OCI-LY1 (cell line): ENCODE measurements around the gene EVA1A.

Experiments used
- H2AFZ ChIP-seq: fragments of 200-600 bp; sonication (generic), shearing (Covaris generic); 2 replicates; pipeline ENCODE4 v1.6.0; 2014; ENCODE audit warnings: antibody characterized with exemption, mild to moderate bottlenecking, low read length
- H3F3A ChIP-seq: fragments of 200-600 bp; sonication (generic), shearing (Covaris generic); 2 replicates; pipeline ENCODE4 v1.6.0; 2014; ENCODE audit warnings: mild to moderate bottlenecking, antibody characterized with exemption, low read length, moderate library complexity; ENCODE audit not compliant: insufficient read depth
- H3K27ac ChIP-seq: fragments of 200-600 bp; sonication (generic); 2 replicates; pipeline ENCODE4 v1.5.1; 2014; ENCODE audit warnings: low read length, mixed run types, mild to moderate bottlenecking, low read depth; ENCODE audit not compliant: poor library complexity, severe bottlenecking
- H3K27me3 ChIP-seq: fragments of 200-600 bp; sonication (generic); 2 replicates; pipeline ENCODE4 v1.6.0; 2014; ENCODE audit warnings: antibody characterized with exemption, mild to moderate bottlenecking, low read length, moderate library complexity; ENCODE audit not compliant: insufficient read depth
- H3K36me3 ChIP-seq: fragments of 200-600 bp; sonication (generic); 2 replicates; pipeline ENCODE4 v1.6.1; 2014; ENCODE audit warnings: mild to moderate bottlenecking, antibody characterized with exemption, low read length, moderate library complexity, mixed read lengths; ENCODE audit not compliant: insufficient read depth
- H3K4me1 ChIP-seq: fragments of 200-600 bp; sonication (generic); 2 replicates; pipeline ENCODE4 v1.5.1; 2014; ENCODE audit warnings: mild to moderate bottlenecking, low read length, moderate library complexity; ENCODE audit not compliant: insufficient read depth, severe bottlenecking
- H3K4me2 ChIP-seq: fragments of 200-600 bp; sonication (generic), shearing (Covaris generic); 2 replicates; pipeline ENCODE4 v1.6.1; 2014; ENCODE audit warnings: low read length
- H3K4me3 ChIP-seq: fragments of 200-600 bp; sonication (generic); 2 replicates; pipeline ENCODE4 v1.5.1; 2014; ENCODE audit warnings: low read length, low read depth, mild to moderate bottlenecking, mixed read lengths; ENCODE audit not compliant: poor library complexity, severe bottlenecking
- H3K79me2 ChIP-seq: fragments of 200-600 bp; shearing (Covaris generic); 2 replicates; pipeline ENCODE4 v1.6.1; 2016; ENCODE audit warnings: mixed run types, low read length, mixed read lengths; ENCODE audit not compliant: insufficient read depth
- H3K9ac ChIP-seq: fragments of 200-600 bp; sonication (generic), shearing (Covaris generic); 2 replicates; pipeline ENCODE4 v1.6.1; 2014; ENCODE audit warnings: mild to moderate bottlenecking, low read length, mixed read lengths
- H3K9me2 ChIP-seq: fragments of 200-600 bp; sonication (generic), shearing (Covaris generic); 2 replicates; pipeline ENCODE4 v1.6.1; 2014; ENCODE audit warnings: low read depth, mild to moderate bottlenecking, low read length, mixed read lengths
- H3K9me3 ChIP-seq: fragments of 200-600 bp; shearing (Covaris generic); 2 replicates; pipeline ENCODE4 v1.6.1; 2014; ENCODE audit warnings: low read length, mixed read lengths
- H4K20me1 ChIP-seq: fragments of 200-600 bp; sonication (generic), shearing (Covaris generic); 2 replicates; pipeline ENCODE4 v1.6.0; 2016; ENCODE audit warnings: mild to moderate bottlenecking, low read length; ENCODE audit not compliant: insufficient read depth
- EZH2 ChIP-seq: fragments of 200-600 bp; sonication (generic), shearing (Covaris generic); IDR thresholded peaks from 2 replicates; pipeline ENCODE4 v1.8.0; 2017; ENCODE audit warnings: borderline replicate concordance, mixed run types, mild to moderate bottlenecking, antibody characterized with exemption, low read length, moderate library complexity, mixed read lengths
- TF ChIP-seq, protein P1 (sequence below): fragments of 200-600 bp; sonication (generic), shearing (Covaris generic); IDR thresholded peaks from 2 replicates; pipeline ENCODE4 v1.5.1; 2017; ENCODE audit warnings: mild to moderate bottlenecking, antibody characterized with exemption, low read length, moderate library complexity, mixed read lengths

Gene EVA1A

DNA sequence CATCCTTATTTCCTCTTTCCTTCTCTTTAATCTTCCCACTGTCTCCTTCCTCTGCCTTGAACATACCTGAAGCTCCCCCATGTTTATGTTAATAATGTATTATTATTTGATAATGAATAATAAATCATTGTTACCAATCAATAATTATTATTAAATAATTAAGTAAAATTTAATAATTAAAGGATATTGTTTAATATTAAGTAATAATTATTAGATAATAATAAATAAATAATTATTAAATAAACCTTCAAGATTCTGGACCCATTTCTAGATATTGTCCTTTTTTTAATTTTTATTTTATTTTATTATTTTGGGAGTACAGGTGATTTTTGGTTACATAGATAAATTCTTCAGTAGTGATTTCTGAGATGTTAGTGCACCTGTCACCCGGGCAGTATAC, 7.4 kb upstream of the EVA1A start:
- Histone ChIP-seq H2AFZ (no peak overlapping the region), H3K9ac (no peak overlapping the region), H3K27me3 (no peaks in the 10 kb centered on the region), H3K36me3 (no peaks in the 10 kb centered on the region), H3K9me3 (no peaks in the 10 kb centered on the region), H3K79me2 (no peaks in the 10 kb centered on the region), H3K4me1 (no peaks in the 10 kb centered on the region), H3K4me2 (no peak overlapping the region), H3K4me3 (no peak overlapping the region), H3K9me2 (no peaks in the 10 kb centered on the region), H4K20me1 (no peaks in the 10 kb centered on the region), H3F3A (no peaks in the 10 kb centered on the region), H3K27ac (no peak overlapping the region)
- TF ChIP-seq, protein P1, sequence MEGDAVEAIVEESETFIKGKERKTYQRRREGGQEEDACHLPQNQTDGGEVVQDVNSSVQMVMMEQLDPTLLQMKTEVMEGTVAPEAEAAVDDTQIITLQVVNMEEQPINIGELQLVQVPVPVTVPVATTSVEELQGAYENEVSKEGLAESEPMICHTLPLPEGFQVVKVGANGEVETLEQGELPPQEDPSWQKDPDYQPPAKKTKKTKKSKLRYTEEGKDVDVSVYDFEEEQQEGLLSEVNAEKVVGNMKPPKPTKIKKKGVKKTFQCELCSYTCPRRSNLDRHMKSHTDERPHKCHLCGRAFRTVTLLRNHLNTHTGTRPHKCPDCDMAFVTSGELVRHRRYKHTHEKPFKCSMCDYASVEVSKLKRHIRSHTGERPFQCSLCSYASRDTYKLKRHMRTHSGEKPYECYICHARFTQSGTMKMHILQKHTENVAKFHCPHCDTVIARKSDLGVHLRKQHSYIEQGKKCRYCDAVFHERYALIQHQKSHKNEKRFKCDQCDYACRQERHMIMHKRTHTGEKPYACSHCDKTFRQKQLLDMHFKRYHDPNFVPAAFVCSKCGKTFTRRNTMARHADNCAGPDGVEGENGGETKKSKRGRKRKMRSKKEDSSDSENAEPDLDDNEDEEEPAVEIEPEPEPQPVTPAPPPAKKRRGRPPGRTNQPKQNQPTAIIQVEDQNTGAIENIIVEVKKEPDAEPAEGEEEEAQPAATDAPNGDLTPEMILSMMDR: no peak
- TF ChIP-seq EZH2: no peak

DNA sequence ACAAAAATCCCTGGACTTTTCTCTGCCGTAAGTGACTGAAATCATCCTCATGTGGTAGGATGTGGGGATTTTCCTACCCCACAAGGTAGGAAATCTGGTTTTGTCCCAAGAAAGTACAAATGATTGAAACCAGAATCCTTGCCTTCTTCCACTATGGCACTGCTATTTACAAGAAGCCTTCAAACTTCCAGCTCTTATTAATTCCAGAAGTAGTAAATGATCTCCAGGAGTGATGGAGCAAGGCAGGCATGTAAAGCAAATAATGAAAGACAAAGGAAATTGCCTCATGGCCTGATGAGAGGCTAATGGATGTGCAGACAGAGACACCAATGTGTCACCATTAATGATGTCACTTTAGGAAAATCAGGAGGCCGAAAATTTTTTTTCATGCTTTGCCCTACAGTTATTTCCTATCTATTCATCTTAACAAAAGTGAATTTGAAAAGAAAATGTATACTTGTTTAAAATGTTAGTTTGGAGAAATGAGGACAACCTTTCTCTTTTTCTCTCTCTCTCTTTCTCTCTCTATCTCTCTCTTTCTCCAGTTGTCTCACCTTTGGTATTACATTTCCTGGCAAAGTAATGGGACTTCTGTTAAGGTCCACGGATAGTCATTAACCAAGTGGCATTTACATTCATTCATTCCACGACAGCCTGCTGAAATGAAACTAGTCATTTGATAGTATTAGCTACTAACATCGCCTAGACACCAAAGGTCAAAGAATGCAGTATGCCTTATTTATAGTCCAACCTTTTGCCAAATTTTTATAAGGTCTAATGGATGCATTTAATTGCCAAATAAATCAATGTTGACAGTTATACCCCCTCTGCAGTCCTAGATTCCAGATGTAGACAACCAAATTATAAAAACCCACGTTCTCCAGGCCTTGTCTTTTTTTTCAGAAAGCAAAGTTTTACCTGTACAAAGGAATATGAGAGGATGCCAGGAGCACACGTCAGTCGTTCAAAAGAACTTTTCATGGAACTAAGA, 5.0 kb upstream of the EVA1A start:
- Histone ChIP-seq H3K4me3 (no peak overlapping the region), H3K9me2 (no peaks in the 10 kb centered on the region), H3K4me1 (no peaks in the 10 kb centered on the region), H3K9ac (no peak overlapping the region), H3K27ac (no peak overlapping the region), H3K36me3 (no peaks in the 10 kb centered on the region), H3K27me3 (no peaks in the 10 kb centered on the region), H2AFZ (no peak overlapping the region), H3K4me2 (no peak overlapping the region), H3K9me3 (no peaks in the 10 kb centered on the region), H4K20me1 (no peaks in the 10 kb centered on the region), H3F3A (no peaks in the 10 kb centered on the region), H3K79me2 (no peaks in the 10 kb centered on the region)
- TF ChIP-seq EZH2: no peak
- TF ChIP-seq, protein P1: no peak

DNA sequence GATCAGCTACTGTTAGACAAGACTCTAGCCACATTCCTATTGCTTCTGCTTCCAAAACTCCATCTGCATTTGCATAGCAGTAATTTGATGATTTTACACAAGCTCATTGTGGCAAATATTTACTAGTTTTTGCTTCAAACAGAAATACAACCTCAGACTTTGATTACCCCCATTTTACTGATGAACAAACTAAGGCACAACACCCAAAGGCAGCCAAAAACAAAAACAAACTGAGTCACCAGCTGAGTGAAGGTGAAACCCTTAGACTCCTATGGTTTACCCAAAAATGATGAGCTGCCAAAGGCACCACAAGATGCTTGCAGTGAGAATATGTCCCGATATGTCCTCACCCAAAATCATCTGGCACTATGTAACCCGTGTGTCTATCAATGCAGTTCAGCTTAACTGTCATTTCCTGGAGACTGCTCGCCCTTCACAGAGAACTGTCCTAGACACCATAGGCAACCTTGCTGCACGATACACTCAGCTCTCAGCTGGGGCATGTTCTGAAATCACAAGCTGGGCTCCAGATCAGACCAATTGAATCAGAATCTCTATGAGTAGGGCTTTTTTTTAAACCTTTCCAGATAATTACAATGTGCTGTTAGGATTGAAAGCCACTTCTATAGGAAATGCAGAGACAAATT, 4.1 kb upstream of the EVA1A start:
- no peak for TF ChIP-seq EZH2
- TF ChIP-seq, protein P1: no peak
- no peaks in the 10 kb centered on the region for H3K27me3 ChIP-seq
- no peak overlapping the region for H3K27ac ChIP-seq
- H3K4me2 ChIP-seq: no peak overlapping the region
- H3K79me2 ChIP-seq: no peaks in the 10 kb centered on the region
- H3K9me2 ChIP-seq: no peaks in the 10 kb centered on the region
- H3K9me3 ChIP-seq: no peaks in the 10 kb centered on the region
- no peak overlapping the region for H3K4me3 ChIP-seq
- no peaks in the 10 kb centered on the region for H4K20me1 ChIP-seq
- H3K4me1 ChIP-seq: no peaks in the 10 kb centered on the region
- H3K36me3 ChIP-seq: no peaks in the 10 kb centered on the region
- H3K9ac ChIP-seq: no peak overlapping the region
- no peaks in the 10 kb centered on the region for H3F3A ChIP-seq
- no peak overlapping the region for H2AFZ ChIP-seq
